GM19238 (cell line): ENCODE measurements around the gene HMG20A.
A peak's percentile ranks its signal among the peaks of the same experiment; 100 is the strongest.

Experiments used
- DNase-seq: peaks from one replicate; pipeline ENCODE4 v3.0.0; 2011; ENCODE audit warnings: low spot score; ENCODE audit not compliant: insufficient read length

The HMG20A gene

DNA sequence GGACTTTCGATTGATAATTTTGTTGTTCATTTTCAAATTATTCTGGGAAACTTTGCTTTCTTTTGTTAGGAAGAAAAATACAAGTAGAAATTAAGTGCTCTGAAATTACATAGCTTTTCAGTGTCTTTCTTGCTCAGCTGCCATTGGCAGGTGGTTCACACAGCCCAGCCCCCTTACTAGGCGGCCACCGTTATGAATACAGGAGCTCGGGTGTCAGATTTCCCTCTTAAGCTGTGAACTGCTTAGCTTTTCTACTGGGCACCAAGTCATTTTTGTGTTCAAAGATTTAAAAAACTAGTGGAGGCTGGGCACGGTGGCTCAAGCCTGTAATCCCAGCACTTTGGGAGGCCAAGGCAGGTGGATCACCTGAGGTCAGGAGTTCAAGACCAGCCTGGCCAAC lies 55.2 kb downstream of the HMG20A start:
- no peak for DNase-seq

GRCh38 chr15:77476995-77477394 lies 56.3 kb downstream of the HMG20A start:
- no peak for DNase-seq

DNA sequence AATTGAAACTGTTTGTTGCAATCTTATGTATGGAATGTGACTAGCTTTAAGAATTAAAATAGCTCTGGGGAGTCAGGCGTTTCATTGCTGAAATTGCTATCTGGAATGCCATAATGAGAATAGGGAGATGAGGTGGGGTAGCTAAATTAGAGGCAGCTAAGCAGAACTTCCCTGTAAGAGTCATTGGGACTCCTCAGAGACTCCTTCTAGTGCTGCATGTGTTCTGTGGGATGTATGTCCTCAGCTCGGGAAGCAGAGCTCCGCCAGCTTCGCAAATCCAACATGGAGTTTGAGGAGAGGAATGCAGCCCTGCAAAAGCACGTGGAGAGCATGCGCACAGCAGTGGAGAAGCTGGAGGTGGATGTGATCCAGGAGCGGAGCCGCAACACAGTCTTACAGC lies 57.4 kb downstream of the HMG20A start:
- no peak for DNase-seq

- no peak for DNase-seq
Measured at GRCh38 chr15:77479015-77479414, 58.3 kb downstream of the HMG20A start.

GRCh38 chr15:77480859-77481633 lies 60.4 kb downstream of the HMG20A start:
- DNase-seq: no peak

GRCh38 chr15:77481670-77482069 lies 61.0 kb downstream of the HMG20A start:
- DNase-seq: no peak

- DNase-seq: no peak
Measured at GRCh38 chr15:77482570-77482969, 61.9 kb downstream of the HMG20A start.

GRCh38 chr15:77483425-77484140 lies 62.9 kb downstream of the HMG20A start:
- DNase-seq: no peak

GRCh38 chr15:77484994-77485393 lies 64.3 kb downstream of the HMG20A start:
- no peak for DNase-seq

GRCh38 chr15:77486542-77487468 lies 66.1 kb downstream of the HMG20A start:
- no peak for DNase-seq

DNA sequence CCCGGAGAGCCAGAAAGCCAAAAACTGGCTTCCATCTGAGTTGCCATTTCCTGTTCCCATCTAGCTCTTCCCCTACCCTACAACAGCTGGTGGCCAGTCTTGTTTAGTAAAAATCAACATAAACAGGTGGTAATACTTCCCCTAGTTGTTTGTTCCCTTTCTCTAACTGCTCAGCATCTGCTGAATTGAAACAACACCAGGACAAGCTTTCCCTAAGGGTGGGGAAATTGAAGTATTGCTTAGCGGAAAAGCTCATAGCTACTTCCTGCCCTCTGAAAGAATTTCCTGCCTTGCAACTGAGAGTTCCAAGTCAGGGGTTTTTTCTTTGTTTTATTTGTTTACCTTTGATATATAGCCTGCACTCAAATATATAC lies 66.8 kb downstream of the HMG20A start:
- DNase-seq: no peak

GRCh38 chr15:77487888-77488287 lies 67.2 kb downstream of the HMG20A start:
- DNase-seq: no peak

DNA sequence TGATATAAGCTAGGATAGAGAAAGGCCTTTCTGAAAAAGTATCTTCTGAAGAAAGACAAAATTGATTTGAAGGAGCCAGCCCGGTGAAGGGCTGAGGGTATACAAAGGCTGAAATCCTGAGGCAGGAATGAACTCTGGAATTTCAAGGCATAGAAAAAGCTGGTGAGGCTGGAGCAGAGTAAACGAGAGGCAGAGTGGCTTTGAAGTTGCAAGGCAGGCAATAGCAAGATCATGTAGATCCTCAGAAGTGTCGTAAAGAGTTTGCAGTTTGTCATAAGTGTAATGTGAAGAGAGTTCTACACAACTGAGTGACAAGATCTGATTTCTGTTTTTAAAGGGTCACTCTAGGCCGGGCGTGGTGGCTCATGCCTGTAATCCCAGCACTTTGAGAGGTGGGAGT lies 69.0 kb downstream of the HMG20A start:
- DNase-seq: no peak

- no peak for DNase-seq
Measured at GRCh38 chr15:77493324-77493907, 72.7 kb downstream of the HMG20A start.

GRCh38 chr15:77494073-77494867 lies 73.6 kb downstream of the HMG20A start:
- no peak for DNase-seq

DNA sequence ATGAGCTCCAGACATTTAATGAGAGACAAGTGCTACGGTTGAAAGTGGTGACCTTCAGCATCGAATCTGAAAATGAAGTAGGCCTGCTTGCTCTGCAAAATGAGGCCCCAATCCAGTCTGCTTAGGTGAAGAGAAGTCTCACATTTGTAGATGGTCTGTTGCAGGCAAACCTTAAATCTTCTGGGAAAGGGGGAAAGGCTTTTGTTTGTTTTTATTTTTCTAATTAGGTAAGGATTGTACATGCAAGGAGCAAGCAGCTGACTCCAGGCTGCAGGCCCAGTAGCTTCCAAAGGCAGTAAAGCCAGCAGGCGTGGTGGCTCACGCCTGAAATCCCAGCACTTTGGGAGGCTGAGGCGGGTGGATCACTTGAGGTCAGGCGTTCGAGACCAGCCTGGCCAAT lies 74.3 kb downstream of the HMG20A start:
- no peak for DNase-seq

- no peak for DNase-seq
Measured at GRCh38 chr15:77495838-77496596, 75.3 kb downstream of the HMG20A start.

- DNase-seq: peak; percentile 60
Measured at GRCh38 chr15:77496715-77497109, 76.0 kb downstream of the HMG20A start.

DNA sequence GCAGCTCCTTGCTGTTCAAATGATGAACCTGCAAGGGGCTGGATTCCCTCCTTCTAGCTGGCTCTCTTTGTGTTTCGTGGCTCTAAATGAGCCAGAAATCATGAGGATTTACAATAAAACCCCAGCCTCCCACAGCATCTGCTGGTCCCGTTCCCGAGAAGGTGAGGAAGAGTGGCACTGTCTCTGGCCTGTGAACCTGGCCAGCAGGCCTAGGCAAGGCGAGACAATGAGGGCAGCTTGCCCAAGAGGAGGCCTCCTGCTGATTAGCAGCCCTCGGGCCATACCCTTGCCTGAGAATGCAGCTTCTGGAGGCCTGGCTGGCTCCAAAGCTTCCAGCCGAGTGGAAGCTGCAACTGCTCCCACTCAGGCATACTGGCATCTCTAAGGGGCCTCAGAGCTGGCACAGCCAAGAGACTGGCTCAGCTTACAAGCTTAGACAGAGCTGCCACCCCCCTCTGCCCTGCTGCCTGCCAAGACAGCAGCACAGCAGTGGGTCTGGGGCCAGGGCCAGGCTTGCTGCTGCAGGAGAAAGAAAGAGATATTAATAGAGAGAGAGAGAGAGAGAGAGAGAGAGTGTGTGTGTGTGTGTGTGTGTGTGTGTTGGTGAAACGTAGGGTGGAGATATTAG lies 76.5 kb downstream of the HMG20A start:
- no peak for DNase-seq
